GM12878 (cell line): ENCODE measurements around the gene ACYP2. TPM values are rescaled to one million over a fixed set of nuclear protein-coding genes. Genes with fewer than 3 reads are reported as not detected.

Source experiments
- ATAC-seq: fragments of 200-7000 bp; cut with Tn5 transposase; 3 replicates; pipeline ENCODE4 v1.9.1; 2020; ENCODE audit warnings: mild to moderate bottlenecking, moderate library complexity
- Bru-seq: library from RNA; stranded (reverse); fragments of 400-500 nt; gene quantifications from one replicate; lab custom pipeline; 2021; lab: Mats Ljungman, UMichigan
- BruChase-seq, 2 experiments: library from RNA; stranded (reverse); fragments of 400-500 nt; gene quantifications; one replicate each; lab custom pipeline; 2021; lab: Mats Ljungman, UMichigan
- BruUV-seq: library from RNA; stranded (reverse); fragments of 400-500 nt; replicated peaks from 2 replicates; lab custom pipeline; 2021; lab: Mats Ljungman, UMichigan
- CTCF ChIA-PET: fragments of 300-600 bp; sonication (Branson Sonifier 250); formaldehyde crosslinking; extraction: SDS; loops from one replicate; lab custom pipeline; 2021; ENCODE audit warnings: inconsistent platforms; lab: Yijun Ruan, JAX
- POLR2A ChIA-PET: fragments of 350-600 bp; formaldehyde crosslinking; extraction: SDS; loops from one replicate; lab custom pipeline; 2021; ENCODE audit warnings: inconsistent platforms; lab: Charles Lee
- RAD21 ChIA-PET: fragments of 300-600 bp; sonication (Branson Sonifier 250); formaldehyde crosslinking; loops from one replicate; lab custom pipeline; 2023; ENCODE audit warnings: antibody characterized with exemption; ENCODE audit not compliant: unreplicated experiment; lab: Charles Lee
- SMC1A ChIA-PET: fragments of 300-600 bp; sonication (Branson Sonifier 250); formaldehyde crosslinking; loops from one replicate; lab custom pipeline; 2023; ENCODE audit not compliant: unreplicated experiment, uncharacterized antibody; lab: Charles Lee
- DNase-seq: peaks from one replicate; pipeline ENCODE4 v3.0.0-alpha.2; 2011; ENCODE audit warnings: low read depth, low spot score
- FAIRE-seq: peaks from 3 replicates; lab custom pipeline; 2011; peaks lifted over from hg19 to GRCh38; lab: Jason Lieb, UNC
- H2AFZ ChIP-seq: 2 replicates; pipeline ENCODE4 v1.6.0; 2011; ENCODE audit warnings: low read depth, low read length, control low read depth; ENCODE audit not compliant: control insufficient read depth
- H3K27ac ChIP-seq: 2 replicates; pipeline ENCODE4 v1.5.1; 2011; ENCODE audit warnings: control low read depth; ENCODE audit not compliant: control insufficient read depth, insufficient read depth
- H3K27me3 ChIP-seq, 2 experiments: replicated peaks in 1 of 2; 2 replicates each; pipeline versions ENCODE4 v1.6.0 to v1.6.1; 2011; ENCODE audit warnings: low read length in 1 of 2; ENCODE audit not compliant: control insufficient read depth in 2 of 2, insufficient read depth in 2 of 2
- H3K36me3 ChIP-seq, 2 experiments: 2 replicates each; pipeline ENCODE4 v1.5.1; 2011; ENCODE audit warnings: low read length in 1 of 2; ENCODE audit not compliant: control insufficient read depth in 2 of 2, insufficient read depth in 2 of 2
- H3K4me1 ChIP-seq: 2 replicates; pipeline ENCODE4 v1.6.1; 2011; ENCODE audit warnings: mild to moderate bottlenecking, low read length, moderate library complexity, mixed read lengths; ENCODE audit not compliant: control insufficient read depth, insufficient read depth
- H3K4me2 ChIP-seq: 2 replicates; pipeline ENCODE4 v1.6.0; 2011; ENCODE audit warnings: control low read depth; ENCODE audit not compliant: control insufficient read depth, insufficient read depth
- H3K4me3 ChIP-seq: fragments of 200-600 bp; sonication (generic); 2 replicates; pipeline ENCODE4 v1.5.1; 2016
- H3K79me2 ChIP-seq: 2 replicates; pipeline ENCODE4 v1.6.0; 2011; ENCODE audit warnings: low read length; ENCODE audit not compliant: control insufficient read depth, insufficient read depth
- H3K9ac ChIP-seq: 2 replicates; pipeline ENCODE4 v1.8.0; 2011; ENCODE audit warnings: low read length, control low read depth, mixed read lengths; ENCODE audit not compliant: control insufficient read depth, insufficient read depth
- H3K9me3 ChIP-seq: replicated peaks from 3 replicates; pipeline ENCODE4 v1.5.1; 2011; ENCODE audit warnings: mild to moderate bottlenecking, low read length; ENCODE audit not compliant: control insufficient read depth, insufficient read depth
- H4K20me1 ChIP-seq: 2 replicates; pipeline ENCODE4 v1.6.0; 2011; ENCODE audit not compliant: control insufficient read depth, insufficient read depth
- BACH1 ChIP-seq: fragments of 450-650 bp; IDR thresholded peaks from 2 replicates; pipeline ENCODE4 v1.6.1; 2017; ENCODE audit warnings: mild to moderate bottlenecking, borderline replicate concordance
- CREM ChIP-seq: IDR thresholded peaks from 2 replicates; pipeline ENCODE4 v1.6.1; 2014; ENCODE audit warnings: antibody characterized with exemption, low read depth
- FOXM1 ChIP-seq: IDR thresholded peaks from 2 replicates; pipeline ENCODE4 v1.6.1; 2012; ENCODE audit warnings: low read depth, mild to moderate bottlenecking, inconsistent platforms, low read length, moderate library complexity
- IKZF1 ChIP-seq: fragments of 450-650 bp; conservative IDR thresholded peaks from 2 replicates; pipeline ENCODE4 v1.6.1; 2017; ENCODE audit warnings: antibody characterized with exemption, mild to moderate bottlenecking
- PAX8 ChIP-seq: fragments of 450-650 bp; IDR thresholded peaks from 2 replicates; pipeline ENCODE4 v1.6.1; 2017; ENCODE audit warnings: mild to moderate bottlenecking, moderate library complexity
- SMAD5 ChIP-seq: IDR thresholded peaks from 2 replicates; pipeline ENCODE4 v1.6.1; 2016; ENCODE audit warnings: antibody characterized with exemption, low read depth
- WGBS: methylation state at CpG from one replicate; pipeline ENCODE4 v1.1.6; 2016; ENCODE audit warnings: low lambda C conversion rate; ENCODE audit not compliant: insufficient replicate concordance, insufficient coverage; ENCODE audit errors: missing lambda C conversion rate; 5-methylcytosine and 5-hydroxymethylcytosine counted together
- in situ Hi-C: fragments of 300-500 bp; cut with MboI; formaldehyde crosslinking; loops from 9 replicates; pipeline ENCODE4 v1.14.3; 2018; ENCODE audit warnings: mixed read lengths
- intact Hi-C: fragments of 100-400 bp; cut with micrococcal nuclease; formaldehyde crosslinking; loops from one replicate; pipeline ENCODE4 v1.14.2; 2022; ENCODE audit not compliant: unreplicated experiment
- long read RNA-seq, 2 experiments: library from polyadenylated mRNA; unstranded; transcript quantifications; one replicate each; pipeline ENCODE4 v2.0.0, GENCODE V29; 2019 to 2020
- polyA minus RNA-seq, 3 experiments: library from RNA; depleted of rRNA, polyadenylated mRNA; stranded (reverse); fragments of >200 nt; gene quantifications; 2 replicates each; pipeline ENCODE4 v1.2.3, GENCODE V29; 2011
- polyA plus RNA-seq, 11 experiments: library from polyadenylated mRNA; depleted of rRNA in 4 of 11; unstranded in 6 of 11; stranded (reverse) in 5 of 11; fragments of >200 nt; fragmentation: Nextera tagmentation in 4 of 11; fragmentation: Illumina TruSeq in 1 of 11; extraction: Ambion mirVana in 4 of 11; extraction: Trizol in 1 of 11; gene quantifications; 1 replicate in 1 of 11; 2 replicates in 10 of 11; pipeline versions ENCODE4 v1.2.1 to v1.2.3, GENCODE V29; 2011 to 2016; ENCODE audit warnings: inconsistent platforms in 2 of 11, missing spikeins in 2 of 11, low read depth in 1 of 11
- total RNA-seq, 4 experiments: library from RNA; depleted of rRNA in 3 of 4; stranded (reverse); fragments of >200 nt in 3 of 4; fragmentation: Illumina TruSeq in 1 of 4; extraction: Trizol in 1 of 4; gene quantifications; 2 replicates each; pipeline versions ENCODE4 v1.2.1 to v1.2.3, GENCODE V29; 2013 to 2021
- TF ChIP-seq, protein P1 (sequence below): fragments of 450-650 bp; IDR thresholded peaks from 2 replicates; pipeline ENCODE4 v1.6.1; 2016; ENCODE audit warnings: mild to moderate bottlenecking
- TF ChIP-seq, protein P2 (sequence below): fragments of 150-350 bp; IDR thresholded peaks from 2 replicates; pipeline ENCODE4 v1.6.1; 2016; ENCODE audit warnings: low read depth, low read length
- TF ChIP-seq, protein P3 (sequence below): IDR thresholded peaks from 2 replicates; pipeline ENCODE4 v1.6.1; 2011; ENCODE audit warnings: low read depth, mild to moderate bottlenecking, low read length, moderate library complexity, borderline replicate concordance; ENCODE audit errors: extremely low read depth
- TF ChIP-seq, protein P4 (sequence below): IDR thresholded peaks from 2 replicates; pipeline ENCODE4 v1.6.1; 2011; ENCODE audit warnings: borderline replicate concordance, low read depth, mild to moderate bottlenecking, moderate library complexity, mixed read lengths, low read length; ENCODE audit not compliant: insufficient read depth; ENCODE audit errors: extremely low read length
- TF ChIP-seq, protein P5 (sequence below): IDR thresholded peaks from 2 replicates; pipeline ENCODE4 v1.6.1; 2012; ENCODE audit warnings: low read depth, low read length, improper control_type of control experiment

ACYP2 gene
- 18.2 and 20.2 TPM in 2 replicates for total RNA-seq (2013; cell fraction: nucleolus; rRNA removed)
- total RNA-seq (2014; rRNA removed) (4.1 and 4.7 TPM in 2 replicates), total RNA-seq (2014; rRNA removed; fragmentation: Illumina TruSeq; extraction: Trizol) (4.2 and 4.5 TPM in 2 replicates), total RNA-seq (2021) (6.2 and 9.0 TPM in 2 replicates), polyA plus RNA-seq (2011; rRNA removed) (4.8 and 7.3 TPM in 2 replicates), polyA plus RNA-seq (2014; fragmentation: Illumina TruSeq; extraction: Trizol) (5.5 and 5.9 TPM in 2 replicates), polyA plus RNA-seq (2014; fragmentation: Nextera tagmentation; extraction: Ambion mirVana) (10 to 100 TPM; 11.3 to 11.7 TPM), polyA plus RNA-seq (2014; rRNA removed) (9.0 and 9.1 TPM in 2 replicates), polyA plus RNA-seq (2016; fragmentation: Nextera tagmentation; extraction: Ambion mirVana) (10 to 100 TPM; 15.1 to 16.3 TPM), polyA minus RNA-seq (2011; rRNA and poly(A)+ RNA removed) (1.9 and 2.3 TPM in 2 replicates), Bru-seq, nascent RNA (percentile 50 among the genes with signal in this experiment), BruChase-seq, experiment 1, labeled RNA remaining after a 6-hour chase (percentile 58 among the genes with signal in this experiment), BruChase-seq, experiment 2, labeled RNA remaining after a 2-hour chase (percentile 55 among the genes with signal in this experiment)
- 4.0 TPM for polyA plus RNA-seq (2011; ENCODE audit: low read depth)
- 3.6 and 4.3 TPM in 2 replicates for polyA plus RNA-seq (2011; cell fraction: cytosol; rRNA removed)
- polyA plus RNA-seq (2011; cell fraction: nucleus; rRNA removed), result 2.7 and 2.8 TPM in 2 replicates
- 7.3 and 8.8 TPM in 2 replicates for polyA plus RNA-seq (2012)
- 1.1 and 1.3 TPM in 2 replicates for polyA minus RNA-seq (2011; cell fraction: cytosol; rRNA and poly(A)+ RNA removed)
- 3.4 and 5.4 TPM in 2 replicates for polyA minus RNA-seq (2011; cell fraction: nucleus; rRNA and poly(A)+ RNA removed)
- long read RNA-seq, experiment 1, result 0 reads
- long read RNA-seq, experiment 2, partial matches to known transcripts, result 1 of 5 reads
- long read RNA-seq, experiment 2, other reads (novel, unspliced or antisense), result 2 of 5 reads

DNA sequence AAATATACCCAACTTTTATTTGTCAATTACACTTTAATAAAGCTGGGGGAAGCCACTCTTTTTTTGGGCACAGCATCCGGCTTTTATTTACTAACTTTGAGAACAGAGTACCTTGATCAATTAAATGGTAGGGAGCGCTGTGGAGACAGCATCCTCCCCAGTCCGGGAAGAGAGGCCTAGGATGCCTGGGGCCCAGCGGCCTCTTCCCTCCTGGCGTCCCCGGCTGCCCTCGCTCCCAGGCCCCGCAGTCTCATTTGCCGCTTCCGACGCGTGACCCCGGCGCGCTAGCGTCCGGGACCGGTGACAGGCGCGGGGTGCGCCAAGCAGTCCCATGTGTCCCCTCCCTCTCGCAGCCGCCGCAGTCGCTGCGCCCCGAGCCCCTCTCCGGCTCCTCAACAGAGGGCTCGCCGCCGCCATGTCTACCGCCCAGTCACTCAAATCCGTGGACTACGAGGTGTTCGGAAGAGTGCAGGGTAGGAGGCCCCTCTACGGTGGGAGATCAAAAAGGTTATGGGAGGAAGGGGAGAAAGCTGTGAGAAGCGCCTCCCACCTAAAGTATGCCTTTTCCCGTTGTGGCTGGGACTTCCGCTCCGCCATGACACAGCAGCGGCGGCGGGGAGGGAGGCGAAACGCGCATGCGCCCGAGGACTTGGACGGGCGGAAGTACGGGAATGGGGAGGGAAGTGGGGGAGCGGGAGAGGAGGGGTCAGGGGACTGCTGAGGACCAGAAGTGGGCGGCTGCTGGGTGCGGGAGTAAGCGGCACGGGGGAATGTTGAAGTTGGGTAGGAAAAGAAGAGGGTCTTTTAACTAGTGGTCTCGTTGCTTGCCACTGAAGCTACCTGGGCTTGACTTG, at the start of gene ACYP2:
TSS of gene ACYP2 (plus strand) at position 332 of the 854 bp plus-strand sequence.
- Histone ChIP-seq H3K79me2 (peaks cover 5% of the 10 kb centered on the region), H3K4me3 (peak within 1 kb of the TSS; percentile 70), H3K9me3 (peaks cover 9% of the 10 kb centered on the region), H2AFZ (peak within 1 kb of the TSS; percentile 98), H3K27me3 (no peaks in the 10 kb centered on the region), H3K36me3 (no peaks in the 10 kb centered on the region), H4K20me1 (no peaks in the 10 kb centered on the region), H3K4me2 (peak within 1 kb of the TSS; percentile 86), H3K27ac (peak within 1 kb of the TSS; percentile 97), H3K4me1 (no peaks in the 10 kb centered on the region), H3K9ac (peak within 1 kb of the TSS; percentile 86)
- intact Hi-C loops, result loop anchor here (1.0 kb wide), 1 partner anchor 22 kb away; no protein-coding TSS in a partner anchor
- ChIA-PET POLR2A (interaction anchor here (1.0 to 1.6 kb wide), 3 partner anchors 12 to 935 kb away, joined by 3 read pairs; partner anchors contain the start of gene RTN4), RAD21 (interaction anchor here (1.0 to 1.4 kb wide), 4 partner anchors 8 to 589 kb away, joined by 4 to 5 read pairs (median 4); no protein-coding TSS in a partner anchor), SMC1A (interaction anchor here (0.6 to 1.4 kb wide), 6 partner anchors 13 to 275 kb away, joined by 3 to 6 read pairs (median 4); no protein-coding TSS in a partner anchor), CTCF (interaction anchor here (0.9 to 1.7 kb wide), 3 partner anchors 8 to 521 kb away, joined by 3 read pairs; no protein-coding TSS in a partner anchor)
- peak; percentile 91 for FAIRE-seq
- WGBS, result under 1% methylated on average over 46 of the region's 57 CpGs
- in situ Hi-C loops, result loop anchor here (25.0 kb wide), 1 partner anchor 597 kb away; the partner anchor contains the start of gene EML6
- peak; percentile 85 for DNase-seq
- ATAC-seq, result peak; percentile 93
- TSS peak; percentile 95 for BruUV-seq
- TF ChIP-seq, protein P1, sequence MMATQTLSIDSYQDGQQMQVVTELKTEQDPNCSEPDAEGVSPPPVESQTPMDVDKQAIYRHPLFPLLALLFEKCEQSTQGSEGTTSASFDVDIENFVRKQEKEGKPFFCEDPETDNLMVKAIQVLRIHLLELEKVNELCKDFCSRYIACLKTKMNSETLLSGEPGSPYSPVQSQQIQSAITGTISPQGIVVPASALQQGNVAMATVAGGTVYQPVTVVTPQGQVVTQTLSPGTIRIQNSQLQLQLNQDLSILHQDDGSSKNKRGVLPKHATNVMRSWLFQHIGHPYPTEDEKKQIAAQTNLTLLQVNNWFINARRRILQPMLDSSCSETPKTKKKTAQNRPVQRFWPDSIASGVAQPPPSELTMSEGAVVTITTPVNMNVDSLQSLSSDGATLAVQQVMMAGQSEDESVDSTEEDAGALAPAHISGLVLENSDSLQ, result peak; percentile 90
- TF ChIP-seq IKZF1, result peak; percentile 92
- TF ChIP-seq, protein P2, sequence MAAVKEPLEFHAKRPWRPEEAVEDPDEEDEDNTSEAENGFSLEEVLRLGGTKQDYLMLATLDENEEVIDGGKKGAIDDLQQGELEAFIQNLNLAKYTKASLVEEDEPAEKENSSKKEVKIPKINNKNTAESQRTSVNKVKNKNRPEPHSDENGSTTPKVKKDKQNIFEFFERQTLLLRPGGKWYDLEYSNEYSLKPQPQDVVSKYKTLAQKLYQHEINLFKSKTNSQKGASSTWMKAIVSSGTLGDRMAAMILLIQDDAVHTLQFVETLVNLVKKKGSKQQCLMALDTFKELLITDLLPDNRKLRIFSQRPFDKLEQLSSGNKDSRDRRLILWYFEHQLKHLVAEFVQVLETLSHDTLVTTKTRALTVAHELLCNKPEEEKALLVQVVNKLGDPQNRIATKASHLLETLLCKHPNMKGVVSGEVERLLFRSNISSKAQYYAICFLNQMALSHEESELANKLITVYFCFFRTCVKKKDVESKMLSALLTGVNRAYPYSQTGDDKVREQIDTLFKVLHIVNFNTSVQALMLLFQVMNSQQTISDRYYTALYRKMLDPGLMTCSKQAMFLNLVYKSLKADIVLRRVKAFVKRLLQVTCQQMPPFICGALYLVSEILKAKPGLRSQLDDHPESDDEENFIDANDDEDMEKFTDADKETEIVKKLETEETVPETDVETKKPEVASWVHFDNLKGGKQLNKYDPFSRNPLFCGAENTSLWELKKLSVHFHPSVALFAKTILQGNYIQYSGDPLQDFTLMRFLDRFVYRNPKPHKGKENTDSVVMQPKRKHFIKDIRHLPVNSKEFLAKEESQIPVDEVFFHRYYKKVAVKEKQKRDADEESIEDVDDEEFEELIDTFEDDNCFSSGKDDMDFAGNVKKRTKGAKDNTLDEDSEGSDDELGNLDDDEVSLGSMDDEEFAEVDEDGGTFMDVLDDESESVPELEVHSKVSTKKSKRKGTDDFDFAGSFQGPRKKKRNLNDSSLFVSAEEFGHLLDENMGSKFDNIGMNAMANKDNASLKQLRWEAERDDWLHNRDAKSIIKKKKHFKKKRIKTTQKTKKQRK, result no peak
- TF ChIP-seq, protein P3, sequence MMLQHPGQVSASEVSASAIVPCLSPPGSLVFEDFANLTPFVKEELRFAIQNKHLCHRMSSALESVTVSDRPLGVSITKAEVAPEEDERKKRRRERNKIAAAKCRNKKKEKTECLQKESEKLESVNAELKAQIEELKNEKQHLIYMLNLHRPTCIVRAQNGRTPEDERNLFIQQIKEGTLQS, result no peak
- TF ChIP-seq CREM, result peak; percentile 55; the same call in 1 of the 2 replicates
- TF ChIP-seq, protein P4, sequence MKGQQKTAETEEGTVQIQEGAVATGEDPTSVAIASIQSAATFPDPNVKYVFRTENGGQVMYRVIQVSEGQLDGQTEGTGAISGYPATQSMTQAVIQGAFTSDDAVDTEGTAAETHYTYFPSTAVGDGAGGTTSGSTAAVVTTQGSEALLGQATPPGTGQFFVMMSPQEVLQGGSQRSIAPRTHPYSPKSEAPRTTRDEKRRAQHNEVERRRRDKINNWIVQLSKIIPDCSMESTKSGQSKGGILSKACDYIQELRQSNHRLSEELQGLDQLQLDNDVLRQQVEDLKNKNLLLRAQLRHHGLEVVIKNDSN, result peak; percentile 43
- no peak for TF ChIP-seq FOXM1
- TF ChIP-seq, protein P5, sequence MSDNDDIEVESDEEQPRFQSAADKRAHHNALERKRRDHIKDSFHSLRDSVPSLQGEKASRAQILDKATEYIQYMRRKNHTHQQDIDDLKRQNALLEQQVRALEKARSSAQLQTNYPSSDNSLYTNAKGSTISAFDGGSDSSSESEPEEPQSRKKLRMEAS, result peak; percentile 81
- peak; percentile 64 for TF ChIP-seq BACH1
- TF ChIP-seq PAX8, result peak; percentile 66; the same call in 1 of the 2 replicates
- TF ChIP-seq SMAD5, result peak; percentile 43; the same call in 1 of the 2 replicates
